GM18861 (cell line): ENCODE measurements around the gene TAS2R39.
"Not testable (repeated sequence)": the region's sequence is repeated elsewhere in the genome, so short reads cannot be mapped to it uniquely, and the experiment has no call there.

Experiments
- ATAC-seq: cut with Tn5 transposase; IDR thresholded peaks from one replicate; pipeline ENCODE4 v1.9.1; 2021; ENCODE audit not compliant: unreplicated experiment

Gene TAS2R39

GRCh38 chr7:143183024-143183423 lies at the start of gene TAS2R39:
TAS2R39 (plus strand) TSS chr7:143183419; CDS start chr7:143183419, 0 bp downstream.
- no peak for ATAC-seq

GRCh38 chr7:143147070-143147469 lies 36.1 kb upstream of the TAS2R39 start:
- no peak for ATAC-seq

- ATAC-seq: no peak
These were observed 35.2 kb upstream of the TAS2R39 start for GRCh38 chr7:143148050-143148449.

GRCh38 chr7:143148651-143149050 lies 34.6 kb upstream of the TAS2R39 start:
- ATAC-seq: no peak

- not testable (repeated sequence) for ATAC-seq
These were observed 32.5 kb upstream of the TAS2R39 start for GRCh38 chr7:143150696-143151095.

- not testable (repeated sequence) for ATAC-seq
These were observed 24.6 kb upstream of the TAS2R39 start for GRCh38 chr7:143158617-143159016.

- no peak for ATAC-seq
These were observed 11.5 kb upstream of the TAS2R39 start for GRCh38 chr7:143171697-143172096.

GRCh38 chr7:143172354-143172753 lies 10.9 kb upstream of the TAS2R39 start:
- no peak for ATAC-seq

GRCh38 chr7:143176128-143176527 lies 7.1 kb upstream of the TAS2R39 start:
- ATAC-seq: no peak

- ATAC-seq: no peak
These were observed 5.7 kb upstream of the TAS2R39 start for GRCh38 chr7:143177374-143178119.

- not testable (repeated sequence) for ATAC-seq
These were observed 2.4 kb upstream of the TAS2R39 start for GRCh38 chr7:143180771-143181170.

- ATAC-seq: no peak
These were observed 1.9 kb upstream of the TAS2R39 start for GRCh38 chr7:143181349-143181748.

GRCh38 chr7:143185551-143185950 lies 2.3 kb downstream of the TAS2R39 start:
- ATAC-seq: no peak

- no peak for ATAC-seq
These were observed 5.8 kb downstream of the TAS2R39 start for GRCh38 chr7:143188994-143189393.

- ATAC-seq: no peak
These were observed 10.7 kb downstream of the TAS2R39 start for GRCh38 chr7:143193880-143194279.

- ATAC-seq: no peak
These were observed 15.8 kb downstream of the TAS2R39 start for GRCh38 chr7:143199040-143199439.

- ATAC-seq: no peak
These were observed 18.9 kb downstream of the TAS2R39 start for GRCh38 chr7:143202161-143202560.

- ATAC-seq: no peak
These were observed 20.2 kb downstream of the TAS2R39 start for GRCh38 chr7:143203386-143203785.

- ATAC-seq: peak; percentile 92
These were observed 22.5 kb downstream of the TAS2R39 start for GRCh38 chr7:143205560-143206293.

GRCh38 chr7:143210541-143210940 lies 27.3 kb downstream of the TAS2R39 start:
- ATAC-seq: no peak

- not testable (repeated sequence) for ATAC-seq
These were observed 30.3 kb downstream of the TAS2R39 start for GRCh38 chr7:143213478-143213877.
